Measurements from ENCODE around the gene HACD3.

Gene HACD3, protein sequence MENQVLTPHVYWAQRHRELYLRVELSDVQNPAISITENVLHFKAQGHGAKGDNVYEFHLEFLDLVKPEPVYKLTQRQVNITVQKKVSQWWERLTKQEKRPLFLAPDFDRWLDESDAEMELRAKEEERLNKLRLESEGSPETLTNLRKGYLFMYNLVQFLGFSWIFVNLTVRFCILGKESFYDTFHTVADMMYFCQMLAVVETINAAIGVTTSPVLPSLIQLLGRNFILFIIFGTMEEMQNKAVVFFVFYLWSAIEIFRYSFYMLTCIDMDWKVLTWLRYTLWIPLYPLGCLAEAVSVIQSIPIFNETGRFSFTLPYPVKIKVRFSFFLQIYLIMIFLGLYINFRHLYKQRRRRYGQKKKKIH

DNA sequence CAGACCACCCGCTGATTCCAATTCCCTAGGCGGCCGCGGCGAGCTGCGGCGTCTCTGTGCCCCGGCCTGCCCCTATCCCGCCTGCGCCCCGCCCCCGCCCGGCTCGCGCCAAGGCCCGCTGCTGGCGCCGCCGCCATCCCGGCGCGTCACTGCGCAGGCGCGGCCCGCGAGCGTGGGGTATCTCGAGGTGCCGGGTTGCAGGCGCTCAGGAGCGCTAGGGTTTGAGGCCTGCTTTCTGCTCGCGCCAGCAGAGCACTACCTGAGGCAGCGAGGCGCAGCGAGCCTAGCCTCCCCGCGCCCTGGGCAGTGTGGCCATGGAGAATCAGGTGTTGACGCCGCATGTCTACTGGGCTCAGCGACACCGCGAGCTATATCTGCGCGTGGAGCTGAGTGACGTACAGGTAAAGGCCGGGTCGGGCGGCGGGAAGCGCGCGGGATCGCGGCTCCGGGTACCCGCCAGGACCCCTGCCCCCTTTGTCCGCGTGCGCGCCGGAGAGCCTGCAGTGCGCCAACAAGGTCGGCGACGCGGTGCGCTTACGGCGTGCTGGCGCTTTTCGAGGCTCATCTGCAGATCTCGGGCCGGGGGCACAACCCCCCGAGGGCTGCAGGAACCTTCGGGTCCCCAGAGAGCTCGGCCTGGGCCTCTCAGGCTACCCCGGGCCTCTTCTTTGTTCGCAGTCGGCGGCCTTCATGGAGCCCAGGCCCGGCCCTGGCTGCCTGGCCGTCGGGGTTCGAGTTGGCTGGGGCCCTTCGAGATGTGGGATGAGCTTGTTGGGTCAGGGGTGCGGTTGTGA is at the start of gene HACD3:
Gene HACD3, plus strand, starts transcription at position 146 of the 794 bp plus-strand sequence. Its CDS starts 169 bp downstream, at position 315.
- TF ChIP-seq GATA2 (IDR thresholded peaks at IDR 0.05; ENCODE audit: low read depth, low read length) (no peak), GATA3 (IDR thresholded peaks at IDR 0.05; ENCODE audit: low read depth, low read length) (no peak)

- TF ChIP-seq GATA3 (IDR thresholded peaks at IDR 0.05; ENCODE audit: low read depth, low read length) (no peak), GATA2 (IDR thresholded peaks at IDR 0.05; ENCODE audit: low read depth, low read length) (no peak)
These were observed 45.4 kb upstream of the HACD3 start for GRCh38 chr15:65484876-65485275.

DNA sequence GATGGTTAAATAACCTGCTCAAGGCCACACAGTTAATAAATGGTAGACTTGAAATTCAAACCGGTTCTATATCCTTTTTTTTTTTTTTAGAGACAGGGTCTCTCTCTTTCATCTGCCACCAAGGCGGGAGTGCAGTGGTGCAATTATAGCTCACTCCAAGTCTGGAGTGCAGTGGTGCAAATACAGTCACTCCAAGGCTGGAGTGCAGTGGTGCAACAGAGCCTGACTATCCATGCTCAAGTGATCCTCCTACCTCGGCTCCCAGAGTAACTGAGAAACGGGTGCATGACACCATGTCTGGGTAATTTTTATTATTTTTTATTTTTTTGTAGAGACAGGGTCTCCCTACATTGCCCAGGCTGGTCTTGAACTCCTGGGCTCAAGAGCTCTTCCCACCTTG is 36.2 kb upstream of the HACD3 start:
- TF ChIP-seq GATA3 (IDR thresholded peaks at IDR 0.05; ENCODE audit: low read depth, low read length) (no peak), GATA2 (IDR thresholded peaks at IDR 0.05; ENCODE audit: low read depth, low read length) (no peak)

GRCh38 chr15:65509321-65509720 is 20.9 kb upstream of the HACD3 start:
- no peak for TF ChIP-seq GATA2 (IDR thresholded peaks at IDR 0.05; ENCODE audit: low read depth, low read length)
- TF ChIP-seq GATA3 (IDR thresholded peaks at IDR 0.05; ENCODE audit: low read depth, low read length) = no peak

DNA sequence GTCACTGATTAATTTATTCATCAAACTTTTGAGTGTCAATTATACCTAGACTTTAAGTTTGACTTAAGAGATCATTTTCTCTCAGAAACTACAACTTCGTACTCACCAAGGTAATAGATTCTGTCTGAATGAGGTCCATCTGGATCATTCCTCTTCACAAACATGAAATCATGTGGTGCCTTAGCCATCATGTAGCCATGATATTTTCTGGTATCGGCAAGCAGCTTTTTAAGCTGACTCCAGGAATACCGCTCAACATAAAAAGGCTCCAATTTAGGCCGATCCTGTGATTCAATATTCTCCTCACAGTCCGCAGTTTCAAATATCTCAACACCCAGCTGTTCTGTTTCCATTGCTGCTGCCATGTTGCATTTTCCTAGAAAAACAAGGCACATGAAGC is 18.1 kb upstream of the HACD3 start:
- TF ChIP-seq GATA3 (IDR thresholded peaks at IDR 0.05; ENCODE audit: low read depth, low read length) (no peak), GATA2 (IDR thresholded peaks at IDR 0.05; ENCODE audit: low read depth, low read length) (no peak)

DNA sequence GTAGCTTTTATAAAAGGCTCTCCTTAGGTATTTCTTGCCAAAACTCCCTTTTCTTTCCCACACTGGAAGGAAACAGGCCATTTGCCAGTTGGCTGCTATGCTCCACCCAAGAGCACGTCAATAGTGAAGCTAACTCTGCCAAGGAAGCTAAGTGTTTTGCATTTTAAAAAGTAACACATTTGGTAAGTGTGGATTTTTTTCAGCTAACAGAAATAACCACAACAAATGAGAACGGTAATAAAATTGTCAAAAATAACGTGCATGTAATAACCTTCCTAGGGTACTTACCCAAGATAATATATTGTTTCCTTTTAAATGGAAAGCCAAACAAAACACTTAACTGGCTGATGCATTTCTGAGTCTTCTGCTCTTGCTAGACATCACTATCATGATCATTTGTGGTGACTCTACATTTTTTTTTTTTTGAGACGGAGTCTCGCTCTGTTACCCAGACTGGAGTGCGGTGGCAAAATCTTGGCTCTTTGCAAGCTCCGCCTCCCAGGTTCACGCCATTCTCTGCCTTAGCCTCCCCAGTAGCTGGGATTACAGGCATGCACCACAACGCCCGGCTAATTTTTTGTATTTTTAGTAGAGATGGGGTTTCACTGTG is 17.4 kb upstream of the HACD3 start:
- TF ChIP-seq GATA2 (IDR thresholded peaks at IDR 0.05; ENCODE audit: low read depth, low read length) (no peak), GATA3 (IDR thresholded peaks at IDR 0.05; ENCODE audit: low read depth, low read length) (no peak)

DNA sequence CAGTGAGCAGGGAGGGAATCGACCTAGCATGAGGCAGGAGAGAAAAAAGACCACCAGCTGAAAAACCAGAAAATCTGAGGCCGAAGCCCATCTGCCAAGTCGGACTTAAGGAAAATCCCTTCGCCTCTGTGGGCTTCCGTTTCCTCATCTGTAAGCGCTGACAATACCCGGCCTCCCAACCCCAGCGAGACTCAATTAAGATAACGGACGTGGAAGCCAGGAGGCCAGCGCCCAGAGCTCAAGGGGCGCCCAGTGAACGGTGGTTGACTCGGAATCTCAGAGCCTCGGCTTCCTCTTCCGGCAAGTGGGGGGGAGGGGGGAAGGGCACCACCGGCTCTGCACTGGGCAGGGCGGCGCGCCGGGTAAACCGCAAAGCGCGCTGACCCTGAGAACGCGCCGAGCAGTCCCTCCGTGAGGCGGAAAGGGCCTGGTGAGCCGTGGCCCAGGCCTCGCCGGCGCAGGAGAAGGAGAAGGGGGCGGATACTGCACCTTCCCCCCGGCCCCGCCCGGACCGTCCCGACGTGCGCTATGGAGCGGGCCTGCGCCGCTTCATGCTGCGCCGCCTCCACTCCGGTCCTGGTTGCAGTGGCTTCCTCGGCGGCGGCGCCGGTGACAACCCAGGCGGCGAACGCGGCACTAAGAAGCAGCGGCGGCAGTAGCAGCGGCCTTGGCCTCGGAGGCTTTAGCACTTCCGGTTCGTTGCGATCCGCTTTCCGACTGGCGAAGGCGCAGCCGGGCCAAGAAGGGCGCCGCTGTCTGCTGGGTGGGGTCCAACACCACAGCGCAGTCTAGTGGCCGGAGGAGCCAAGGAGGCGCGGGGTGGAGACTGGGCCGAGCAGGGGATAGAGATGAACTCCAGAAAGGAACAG is 13.0 kb upstream of the HACD3 start, which contains the start of gene DPP8:
Gene DPP8, minus strand, starts transcription at position 693 of the 869 bp plus-strand sequence. CDS start 5,136 bp downstream, outside the sequence.
- TF ChIP-seq GATA3 (IDR thresholded peaks at IDR 0.05; ENCODE audit: low read depth, low read length) = no peak
- TF ChIP-seq GATA2 (IDR thresholded peaks at IDR 0.05; ENCODE audit: low read depth, low read length) = no peak

GRCh38 chr15:65517866-65518207 is 12.4 kb upstream of the HACD3 start:
- TF ChIP-seq GATA3 (IDR thresholded peaks at IDR 0.05; ENCODE audit: low read depth, low read length) (no peak), GATA2 (IDR thresholded peaks at IDR 0.05; ENCODE audit: low read depth, low read length) (no peak)

DNA sequence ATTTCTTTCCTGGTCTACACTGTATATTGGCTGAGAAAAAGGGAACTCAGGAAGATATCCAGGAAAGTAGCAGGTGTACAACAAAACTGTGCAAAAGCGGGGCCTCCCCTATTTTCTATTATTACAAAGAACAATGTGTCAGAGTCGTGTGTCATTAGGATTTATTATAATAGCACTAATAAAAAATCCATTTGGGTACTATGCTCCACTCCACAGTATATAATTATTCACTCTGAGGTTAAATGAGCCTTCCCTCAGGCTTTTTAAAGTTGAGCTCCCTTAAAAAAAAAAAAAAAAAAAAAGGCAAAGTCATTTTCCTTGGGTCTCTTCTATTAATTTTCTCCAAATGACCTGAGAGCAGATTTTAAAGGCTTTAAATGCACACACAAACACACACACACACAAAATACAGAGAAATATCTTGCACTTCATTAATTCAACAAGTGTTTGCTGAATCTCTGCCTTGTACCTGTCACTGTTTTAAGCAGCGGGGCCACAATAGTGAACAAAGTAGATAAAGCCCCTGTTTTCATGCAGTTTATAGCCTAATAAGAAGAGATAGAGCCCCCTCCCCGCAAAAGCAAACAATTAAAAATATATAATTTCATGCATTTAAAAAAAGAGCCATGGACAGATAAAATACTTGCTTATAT is 11.5 kb upstream of the HACD3 start:
- no peak for TF ChIP-seq GATA2 (IDR thresholded peaks at IDR 0.05; ENCODE audit: low read depth, low read length)
- no peak for TF ChIP-seq GATA3 (IDR thresholded peaks at IDR 0.05; ENCODE audit: low read depth, low read length)

- no peak for TF ChIP-seq GATA2 (IDR thresholded peaks at IDR 0.05; ENCODE audit: low read depth, low read length)
- TF ChIP-seq GATA3 (IDR thresholded peaks at IDR 0.05; ENCODE audit: low read depth, low read length) = no peak
These were observed 8.9 kb upstream of the HACD3 start for GRCh38 chr15:65521350-65521749.

GRCh38 chr15:65524226-65524625 is 6.0 kb upstream of the HACD3 start:
- TF ChIP-seq GATA3 (IDR thresholded peaks at IDR 0.05; ENCODE audit: low read depth, low read length) = no peak
- TF ChIP-seq GATA2 (IDR thresholded peaks at IDR 0.05; ENCODE audit: low read depth, low read length) = no peak

GRCh38 chr15:65525622-65526021 is 4.6 kb upstream of the HACD3 start:
- TF ChIP-seq GATA2 (IDR thresholded peaks at IDR 0.05; ENCODE audit: low read depth, low read length) = no peak
- no peak for TF ChIP-seq GATA3 (IDR thresholded peaks at IDR 0.05; ENCODE audit: low read depth, low read length)

DNA sequence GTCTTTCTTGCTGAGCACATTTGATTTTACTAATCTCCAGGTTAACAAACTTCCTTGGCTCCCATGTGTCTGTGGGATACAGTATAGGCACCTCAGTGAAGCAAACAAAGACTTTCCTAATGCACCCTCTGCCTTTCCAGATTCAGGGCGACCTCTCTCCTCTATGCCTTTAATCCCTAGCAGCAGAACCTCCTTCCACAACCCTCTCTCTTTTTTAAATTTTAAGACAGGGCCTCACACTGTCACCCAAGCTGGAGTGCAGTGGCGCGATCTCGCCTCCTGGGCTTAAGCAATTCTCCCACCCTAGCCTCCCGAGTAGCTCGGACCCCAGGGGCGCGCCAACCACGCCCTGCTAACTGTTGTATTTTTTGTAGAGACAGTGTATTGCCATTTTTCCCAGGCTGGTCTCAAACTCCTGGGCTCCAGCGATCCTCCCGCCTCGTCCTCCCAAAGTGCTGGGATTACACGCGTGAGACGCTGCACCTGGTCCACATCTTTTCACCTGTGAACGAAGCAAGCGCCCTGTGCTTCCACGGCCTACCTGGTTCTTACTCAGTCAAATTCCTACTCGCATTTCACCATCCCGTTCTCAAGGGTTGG is 1.7 kb upstream of the HACD3 start:
- TF ChIP-seq GATA3 (IDR thresholded peaks at IDR 0.05; ENCODE audit: low read depth, low read length) = no peak
- no peak for TF ChIP-seq GATA2 (IDR thresholded peaks at IDR 0.05; ENCODE audit: low read depth, low read length)

Data from SH-SY5Y (cell line).